K562 (cell line): ENCODE results near the gene SPATA33. TPM values are rescaled to one million over a fixed set of nuclear protein-coding genes. Genes with fewer than 3 reads are reported as not detected.

Experiments
- MAFK ChIP-seq: IDR thresholded peaks from 2 replicates; pipeline ENCODE4 v1.6.1; 2011; ENCODE audit warnings: low read length, improper control_type of control experiment
- NR2C2 ChIP-seq, 2 experiments: fragments of 200-800 bp in 1 of 2; sonication (Bioruptor generic) in 1 of 2; sonication (generic) in 1 of 2; formaldehyde crosslinking in 1 of 2; IDR thresholded peaks; 2 replicates each; pipeline versions ENCODE4 v1.6.1 to v1.8.0; 2016 to 2022; ENCODE audit warnings: mild to moderate bottlenecking in 1 of 2, missing compliant biosample characterization in 1 of 2, missing genetic modification characterization in 1 of 2, missing genetic modification reagents in 1 of 2
- PTBP1 ChIP-seq: fragments of 200-400 bp; formaldehyde crosslinking; IDR thresholded peaks from 2 replicates; pipeline ENCODE4 v1.6.1; 2017; ENCODE audit warnings: low read depth, low read length
- STAT5A ChIP-seq: IDR thresholded peaks from 2 replicates; pipeline ENCODE4 v1.6.1; 2012; ENCODE audit warnings: low read length, inconsistent platforms, borderline replicate concordance
- TEAD1 ChIP-seq, 2 experiments: fragments of 450-650 bp in 1 of 2; sonication (generic) in 1 of 2; formaldehyde crosslinking; IDR thresholded peaks; 2 replicates each; pipeline versions ENCODE4 v1.4.0 to v1.8.0; 2020 to 2022; ENCODE audit warnings: mild to moderate bottlenecking in 2 of 2, missing genetic modification reagents in 1 of 2
- TGIF2 ChIP-seq: sonication (generic); formaldehyde crosslinking; IDR thresholded peaks from 2 replicates; pipeline ENCODE4 v1.8.1; 2022; ENCODE audit warnings: mild to moderate bottlenecking, missing genetic modification reagents, moderate library complexity
- ZKSCAN1 ChIP-seq: fragments of 150-350 bp; IDR thresholded peaks from 2 replicates; pipeline ENCODE4 v1.6.1; 2016; ENCODE audit warnings: low read depth, low read length
- polyA plus RNA-seq, 8 experiments: library from polyadenylated mRNA; depleted of rRNA in 4 of 8; stranded (reverse) in 5 of 8; unstranded in 3 of 8; fragments of >200 nt; fragmentation: Nextera tagmentation in 2 of 8; fragmentation: Illumina TruSeq in 1 of 8; extraction: Ambion mirVana in 2 of 8; extraction: Trizol in 1 of 8; gene quantifications; 2 replicates each; pipeline versions ENCODE4 v1.2.1 to v1.2.3, GENCODE V29; 2011 to 2014; ENCODE audit warnings: inconsistent platforms in 1 of 8, missing spikeins in 1 of 8
- total RNA-seq, 7 experiments: library from RNA; depleted of rRNA in 6 of 7; stranded (reverse); fragments of >200 nt in 6 of 7; fragmentation: Illumina TruSeq in 2 of 7; extraction: Trizol in 2 of 7; gene quantifications; 2 replicates each; pipeline versions ENCODE4 v1.2.1 to v1.2.3, GENCODE V29; 2011 to 2021; ENCODE audit warnings: low replicate concordance in 1 of 7
- TF ChIP-seq, protein P1 (sequence below): fragments of 250-450 bp; sonication (Bioruptor Pico); IDR thresholded peaks from 2 replicates; pipeline ENCODE4 v1.5.0; 2021; ENCODE audit warnings: mild to moderate bottlenecking, borderline replicate concordance
- TF ChIP-seq, protein P2 (sequence below): fragments of 450-650 bp; IDR thresholded peaks from 2 replicates; pipeline ENCODE4 v1.6.1; 2016; ENCODE audit warnings: mild to moderate bottlenecking
- TF ChIP-seq, protein P3 (sequence below), 2 experiments: fragments of 450-650 bp; IDR thresholded peaks; 2 replicates each; pipeline ENCODE4 v1.6.1; 2016; ENCODE audit warnings: mild to moderate bottlenecking in 2 of 2, borderline replicate concordance in 1 of 2, low read depth in 1 of 2, moderate library complexity in 1 of 2
- TF ChIP-seq, protein P4 (sequence below), 2 experiments: fragments of 250-450 bp in 1 of 2; fragments of 450-650 bp in 1 of 2; sonication (Bioruptor Pico) in 1 of 2; IDR thresholded peaks; 2 replicates each; pipeline versions ENCODE4 v1.6.1 to v1.8.0; 2016 to 2021; ENCODE audit warnings: mild to moderate bottlenecking in 2 of 2, moderate library complexity in 2 of 2, missing compliant biosample characterization in 1 of 2, missing genetic modification characterization in 1 of 2

The SPATA33 gene
- total and polyA plus RNA-seq, 9 of the 15 experiments (the other 6 are each of a cell fraction or from before 2014, with no cell fraction given) = 4.0 to 20.0 (median 11.8) TPM

DNA sequence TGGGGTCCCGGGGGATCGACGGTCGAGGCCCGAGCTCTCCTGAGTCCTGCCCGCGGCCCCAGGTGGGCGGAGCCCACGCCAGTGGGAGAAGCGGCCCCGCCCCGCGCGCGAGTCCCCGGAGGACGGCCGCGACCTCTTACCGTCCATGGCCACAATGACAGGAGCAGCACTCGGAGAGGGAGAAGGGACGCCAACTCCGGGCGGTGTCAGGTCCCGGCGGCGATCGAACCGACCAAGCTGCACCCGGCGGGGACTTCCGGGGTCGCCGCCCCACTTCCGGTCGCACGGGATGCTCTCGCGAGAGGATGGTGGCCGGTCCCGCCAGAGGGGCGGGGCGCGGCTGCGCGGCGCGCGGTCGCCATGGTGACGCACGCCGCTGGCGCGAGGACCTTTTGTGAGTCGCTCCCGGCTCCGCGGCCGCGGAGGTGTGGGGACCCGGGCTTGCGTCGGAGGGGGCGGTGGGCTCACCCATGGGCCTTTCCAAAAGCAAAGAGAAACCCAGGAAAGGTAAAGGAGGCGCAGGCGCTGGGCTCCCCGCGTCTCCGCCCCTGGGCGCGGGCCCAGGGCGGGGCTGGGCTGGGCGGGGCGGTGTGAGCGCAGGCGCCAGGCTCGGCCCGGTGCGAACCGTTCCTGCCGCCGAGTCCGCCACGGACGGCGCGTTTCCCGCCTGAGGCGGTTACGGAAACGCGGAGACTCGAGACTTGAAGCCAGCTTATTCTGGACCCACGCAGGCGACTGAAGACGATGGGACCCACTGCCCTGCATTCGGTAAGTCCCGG lies at the start of gene SPATA33, which contains the start of gene CHMP1A (continued):
- TF ChIP-seq, protein P1, sequence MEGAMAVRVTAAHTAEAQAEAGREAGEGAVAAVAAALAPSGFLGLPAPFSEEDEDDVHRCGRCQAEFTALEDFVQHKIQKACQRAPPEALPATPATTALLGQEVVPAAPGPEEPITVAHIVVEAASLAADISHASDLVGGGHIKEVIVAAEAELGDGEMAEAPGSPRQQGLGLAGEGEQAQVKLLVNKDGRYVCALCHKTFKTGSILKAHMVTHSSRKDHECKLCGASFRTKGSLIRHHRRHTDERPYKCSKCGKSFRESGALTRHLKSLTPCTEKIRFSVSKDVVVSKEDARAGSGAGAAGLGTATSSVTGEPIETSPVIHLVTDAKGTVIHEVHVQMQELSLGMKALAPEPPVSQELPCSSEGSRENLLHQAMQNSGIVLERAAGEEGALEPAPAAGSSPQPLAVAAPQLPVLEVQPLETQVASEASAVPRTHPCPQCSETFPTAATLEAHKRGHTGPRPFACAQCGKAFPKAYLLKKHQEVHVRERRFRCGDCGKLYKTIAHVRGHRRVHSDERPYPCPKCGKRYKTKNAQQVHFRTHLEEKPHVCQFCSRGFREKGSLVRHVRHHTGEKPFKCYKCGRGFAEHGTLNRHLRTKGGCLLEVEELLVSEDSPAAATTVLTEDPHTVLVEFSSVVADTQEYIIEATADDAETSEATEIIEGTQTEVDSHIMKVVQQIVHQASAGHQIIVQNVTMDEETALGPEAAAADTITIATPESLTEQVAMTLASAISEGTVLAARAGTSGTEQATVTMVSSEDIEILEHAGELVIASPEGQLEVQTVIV (CRISPR knock-in tag) = no peak
- TF ChIP-seq, protein P2, sequence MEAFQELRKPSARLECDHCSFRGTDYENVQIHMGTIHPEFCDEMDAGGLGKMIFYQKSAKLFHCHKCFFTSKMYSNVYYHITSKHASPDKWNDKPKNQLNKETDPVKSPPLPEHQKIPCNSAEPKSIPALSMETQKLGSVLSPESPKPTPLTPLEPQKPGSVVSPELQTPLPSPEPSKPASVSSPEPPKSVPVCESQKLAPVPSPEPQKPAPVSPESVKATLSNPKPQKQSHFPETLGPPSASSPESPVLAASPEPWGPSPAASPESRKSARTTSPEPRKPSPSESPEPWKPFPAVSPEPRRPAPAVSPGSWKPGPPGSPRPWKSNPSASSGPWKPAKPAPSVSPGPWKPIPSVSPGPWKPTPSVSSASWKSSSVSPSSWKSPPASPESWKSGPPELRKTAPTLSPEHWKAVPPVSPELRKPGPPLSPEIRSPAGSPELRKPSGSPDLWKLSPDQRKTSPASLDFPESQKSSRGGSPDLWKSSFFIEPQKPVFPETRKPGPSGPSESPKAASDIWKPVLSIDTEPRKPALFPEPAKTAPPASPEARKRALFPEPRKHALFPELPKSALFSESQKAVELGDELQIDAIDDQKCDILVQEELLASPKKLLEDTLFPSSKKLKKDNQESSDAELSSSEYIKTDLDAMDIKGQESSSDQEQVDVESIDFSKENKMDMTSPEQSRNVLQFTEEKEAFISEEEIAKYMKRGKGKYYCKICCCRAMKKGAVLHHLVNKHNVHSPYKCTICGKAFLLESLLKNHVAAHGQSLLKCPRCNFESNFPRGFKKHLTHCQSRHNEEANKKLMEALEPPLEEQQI = no peak
- TF ChIP-seq MAFK (no peak), NR2C2 (CRISPR knock-in tag; IDR thresholded peaks at IDR 0.05) (peak; percentile 89), NR2C2 (tag; IDR thresholded peaks at IDR 0.05) (peak; percentile 95), PTBP1 (no peak), STAT5A (no peak), TEAD1 (CRISPR knock-in tag; IDR thresholded peaks at IDR 0.05) (peak in 1 of 2 experiments; percentile 18; a peak in 1 of 4 replicates), ZKSCAN1 (no peak), TGIF2 (CRISPR knock-in tag) (0 out of 2 replicates have a peak, but pooled peaks have one; percentile 70)
- TF ChIP-seq, protein P3, sequence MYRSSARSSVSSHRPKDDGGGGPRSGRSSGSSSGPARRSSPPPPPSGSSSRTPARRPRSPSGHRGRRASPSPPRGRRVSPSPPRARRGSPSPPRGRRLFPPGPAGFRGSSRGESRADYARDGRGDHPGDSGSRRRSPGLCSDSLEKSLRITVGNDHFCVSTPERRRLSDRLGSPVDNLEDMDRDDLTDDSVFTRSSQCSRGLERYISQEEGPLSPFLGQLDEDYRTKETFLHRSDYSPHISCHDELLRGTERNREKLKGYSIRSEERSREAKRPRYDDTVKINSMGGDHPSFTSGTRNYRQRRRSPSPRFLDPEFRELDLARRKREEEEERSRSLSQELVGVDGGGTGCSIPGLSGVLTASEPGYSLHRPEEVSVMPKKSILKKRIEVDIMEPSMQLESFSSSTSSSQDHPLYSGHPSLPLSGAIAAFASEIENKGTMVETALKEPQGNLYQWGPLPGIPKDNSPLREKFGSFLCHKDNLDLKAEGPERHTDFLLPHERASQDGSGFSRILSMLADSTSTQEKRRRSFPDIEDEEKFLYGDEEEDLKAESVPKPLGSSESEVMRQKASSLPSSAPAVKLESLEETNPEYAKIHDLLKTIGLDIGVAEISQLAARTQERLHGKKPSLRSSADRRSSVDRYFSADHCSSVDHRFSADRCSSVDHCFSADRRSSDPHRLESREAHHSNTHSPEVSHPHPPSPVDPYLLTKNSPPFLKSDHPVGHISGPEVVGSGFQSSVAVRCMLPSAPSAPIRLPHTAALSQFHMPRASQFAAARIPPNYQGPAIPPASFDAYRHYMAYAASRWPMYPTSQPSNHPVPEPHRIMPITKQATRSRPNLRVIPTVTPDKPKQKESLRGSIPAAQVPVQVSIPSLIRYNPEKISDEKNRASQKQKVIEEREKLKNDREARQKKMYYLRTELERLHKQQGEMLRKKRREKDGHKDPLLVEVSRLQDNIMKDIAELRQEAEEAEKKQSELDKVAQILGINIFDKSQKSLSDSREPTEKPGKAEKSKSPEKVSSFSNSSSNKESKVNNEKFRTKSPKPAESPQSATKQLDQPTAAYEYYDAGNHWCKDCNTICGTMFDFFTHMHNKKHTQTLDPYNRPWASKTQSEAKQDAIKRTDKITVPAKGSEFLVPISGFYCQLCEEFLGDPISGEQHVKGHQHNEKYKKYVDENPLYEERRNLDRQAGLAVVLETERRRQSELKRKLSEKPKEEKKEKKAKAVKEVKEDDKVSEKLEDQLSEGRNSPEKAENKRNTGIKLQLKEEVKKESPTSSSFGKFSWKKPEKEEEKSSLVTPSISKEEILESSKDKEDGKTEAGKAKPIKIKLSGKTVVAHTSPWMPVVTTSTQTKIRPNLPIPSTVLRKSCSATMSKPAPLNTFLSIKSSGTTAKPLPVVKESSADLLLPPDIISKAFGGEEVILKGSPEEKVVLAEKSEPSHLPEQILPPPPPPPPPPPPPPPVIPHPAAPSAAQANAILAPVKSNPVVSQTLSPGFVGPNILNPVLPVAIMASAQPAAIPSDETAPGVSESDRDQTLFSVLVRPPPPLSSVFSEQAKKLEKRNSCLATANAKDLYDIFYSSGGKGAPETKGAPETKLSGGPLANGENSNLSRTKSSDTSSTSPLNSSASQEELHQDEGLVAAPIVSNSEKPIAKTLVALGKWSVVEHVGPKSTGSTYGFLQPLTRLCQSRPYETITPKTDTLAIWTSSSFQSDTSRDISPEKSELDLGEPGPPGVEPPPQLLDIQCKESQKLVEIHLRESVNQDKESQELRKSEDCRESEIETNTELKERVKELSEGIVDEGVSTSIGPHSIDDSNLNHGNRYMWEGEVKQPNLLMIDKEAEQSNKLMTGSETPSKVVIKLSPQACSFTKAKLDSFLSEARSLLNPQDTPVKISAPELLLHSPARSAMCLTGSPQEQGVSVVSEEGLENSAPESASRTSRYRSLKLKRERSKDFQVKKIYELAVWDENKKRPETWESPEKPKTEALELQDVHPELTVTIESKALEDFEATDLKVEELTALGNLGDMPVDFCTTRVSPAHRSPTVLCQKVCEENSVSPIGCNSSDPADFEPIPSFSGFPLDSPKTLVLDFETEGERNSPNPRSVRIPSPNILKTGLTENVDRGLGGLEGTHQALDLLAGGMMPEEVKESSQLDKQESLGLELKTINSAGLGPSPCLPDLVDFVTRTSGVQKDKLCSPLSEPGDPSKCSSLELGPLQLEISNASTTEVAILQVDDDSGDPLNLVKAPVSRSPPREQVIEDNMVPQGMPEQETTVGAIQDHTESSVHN (IDR thresholded peaks at IDR 0.05; ENCODE audit: borderline replicate concordance in 1 of 2, low read depth in 1 of 2) = no peak
- TF ChIP-seq, protein P4, sequence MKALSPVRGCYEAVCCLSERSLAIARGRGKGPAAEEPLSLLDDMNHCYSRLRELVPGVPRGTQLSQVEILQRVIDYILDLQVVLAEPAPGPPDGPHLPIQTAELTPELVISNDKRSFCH (CRISPR knock-in tag; IDR thresholded peaks at IDR 0.05) = no peak
- TF ChIP-seq, protein P4 (tag; IDR thresholded peaks at IDR 0.05) = no peak
